Diencephalon (tissue), 1 donor: ENCODE measurements around the gene AAR2. TPM values are rescaled to one million over a fixed set of nuclear protein-coding genes. Genes with fewer than 3 reads are reported as not detected.

Experiments used
- total RNA-seq: library from RNA; depleted of rRNA; stranded (reverse); fragments of >200 nt; gene quantifications from one replicate; pipeline ENCODE4 v1.2.3, GENCODE V29; 2014

The AAR2 gene, protein sequence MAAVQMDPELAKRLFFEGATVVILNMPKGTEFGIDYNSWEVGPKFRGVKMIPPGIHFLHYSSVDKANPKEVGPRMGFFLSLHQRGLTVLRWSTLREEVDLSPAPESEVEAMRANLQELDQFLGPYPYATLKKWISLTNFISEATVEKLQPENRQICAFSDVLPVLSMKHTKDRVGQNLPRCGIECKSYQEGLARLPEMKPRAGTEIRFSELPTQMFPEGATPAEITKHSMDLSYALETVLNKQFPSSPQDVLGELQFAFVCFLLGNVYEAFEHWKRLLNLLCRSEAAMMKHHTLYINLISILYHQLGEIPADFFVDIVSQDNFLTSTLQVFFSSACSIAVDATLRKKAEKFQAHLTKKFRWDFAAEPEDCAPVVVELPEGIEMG
- 25.6 TPM for total RNA-seq

DNA sequence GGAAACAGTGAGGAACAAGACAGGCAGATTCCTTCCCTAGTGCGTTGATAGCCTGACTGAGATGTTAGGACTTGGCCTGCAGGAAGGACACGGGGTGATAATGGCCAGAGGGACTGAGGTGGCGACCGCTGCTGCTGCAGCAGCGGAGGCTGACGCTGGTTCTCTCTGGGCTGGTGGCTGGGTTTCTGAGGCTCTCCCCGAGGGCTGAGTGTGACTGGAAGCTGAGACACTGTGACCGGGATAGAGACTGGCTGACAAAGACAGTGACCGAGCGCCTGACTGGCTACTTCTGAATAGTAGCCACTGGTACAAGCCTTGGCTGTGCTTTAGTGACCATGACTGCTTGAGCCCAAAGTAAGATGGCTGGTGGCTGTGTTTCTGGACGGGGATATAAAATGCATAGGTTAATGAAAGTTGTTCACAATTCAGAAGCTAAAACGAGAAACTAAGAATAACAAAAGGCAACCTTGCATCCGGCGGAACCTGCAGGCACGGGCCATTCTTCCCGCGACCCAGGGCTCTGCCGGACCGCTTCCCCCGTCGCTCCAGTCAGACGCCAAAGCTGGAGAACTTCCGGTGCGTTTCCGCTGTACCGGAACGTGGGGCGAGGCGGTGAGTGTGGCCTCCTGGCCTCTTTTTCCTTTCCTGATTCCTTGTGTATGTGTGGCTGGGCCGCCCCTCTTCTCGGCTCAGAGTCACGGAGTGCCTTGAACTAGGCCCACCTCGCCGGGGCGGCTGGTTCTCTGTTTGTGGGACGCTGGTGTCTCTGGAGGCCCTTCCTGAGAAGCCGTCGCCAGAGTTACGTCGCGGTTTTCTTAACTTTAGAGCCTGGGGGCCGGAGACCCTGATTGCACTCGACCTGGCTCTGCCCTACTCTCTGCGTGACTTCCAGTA lies at the start of gene AAR2:
AAR2 (plus strand) TSS at position 587 of the 894 bp plus-strand sequence. CDS start 3,391 bp downstream, outside the sequence.

DNA sequence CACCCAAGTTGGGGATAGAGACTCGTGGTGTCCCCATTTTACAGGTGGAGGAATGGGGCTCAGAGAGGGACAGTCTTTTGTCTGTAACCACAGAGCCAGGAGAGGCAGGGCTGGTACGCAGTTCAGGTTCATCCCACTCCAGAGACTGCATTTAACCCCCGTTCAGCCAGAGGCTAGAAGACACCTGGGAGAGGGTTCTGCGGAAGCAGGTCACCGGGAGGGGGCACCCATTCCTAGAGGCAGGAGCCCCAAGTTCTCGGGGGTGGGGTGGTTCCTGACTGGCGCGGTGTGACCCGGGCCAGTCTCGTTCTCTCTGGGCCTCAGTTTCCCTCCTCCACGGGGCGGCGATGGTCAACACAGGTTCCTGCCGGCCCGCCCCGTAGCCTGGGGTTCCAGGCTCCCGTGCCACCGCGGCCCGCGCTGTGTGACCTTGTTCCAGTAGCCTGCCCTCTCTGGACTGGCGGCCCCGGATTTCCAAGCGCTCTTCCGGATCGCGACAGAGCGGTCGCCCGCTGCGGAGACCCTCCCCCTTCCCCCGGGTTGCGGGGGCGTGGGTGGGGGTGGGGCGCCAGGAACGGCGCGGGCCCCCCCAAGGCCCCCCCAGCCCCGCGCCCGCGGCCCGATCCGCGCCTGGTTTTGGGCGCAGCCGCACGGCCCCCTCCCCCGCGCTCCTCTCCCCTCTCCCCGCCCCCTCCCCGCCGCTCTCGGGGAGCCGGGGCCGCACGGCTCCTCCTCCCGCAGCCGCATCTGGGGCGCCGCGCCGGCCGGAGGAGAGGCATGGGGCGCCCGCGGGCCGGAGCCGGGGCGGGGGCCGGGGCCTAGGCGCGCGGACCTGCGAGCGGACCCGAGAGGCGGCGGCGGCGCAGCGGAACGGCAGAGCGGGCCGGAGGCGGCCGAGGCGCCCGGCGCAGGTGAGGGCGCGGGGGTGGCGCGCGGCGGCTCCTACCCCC lies 69.6 kb downstream of the AAR2 start, which contains the start of gene DLGAP4:
DLGAP4 (plus strand) TSS at position 738 of the 950 bp plus-strand sequence. CDS start 125,379 bp downstream, outside the sequence.

Other genes starting within 250 kb of the AAR2 start
- 133 TPM for gene EPB41L1, start 81.7 kb upstream of the AAR2 start, total RNA-seq
- gene DLGAP4, start 69.9 kb downstream of the AAR2 start, total RNA-seq, result 38.3 TPM